ENCODE data around the gene HSD3B1.

HSD3B1 gene

GRCh38 chr1:119480175-119480574, 26.8 kb upstream of the HSD3B1 start:
- H3K4me1 Mint-ChIP-seq (ENCODE audit: low read depth), result peaks cover 4% of the 10 kb centered on the region
- H3K4me3 Mint-ChIP-seq, result no peak overlapping the region
- no peaks in the 10 kb centered on the region for H3K36me3 Mint-ChIP-seq (ENCODE audit: low read depth)
- H3K27me3 Mint-ChIP-seq (ENCODE audit: low read depth), result peaks cover 3% of the 10 kb centered on the region
- H3K27ac Mint-ChIP-seq, result no peak overlapping the region
- DNase-seq (ENCODE audit: low spot score), result no peak
- H3K9me3 Mint-ChIP-seq, result no peaks in the 10 kb centered on the region

- no peak for DNase-seq (ENCODE audit: low spot score)
Observed at GRCh38 chr1:119481951-119482350, 25.1 kb upstream of the HSD3B1 start.

GRCh38 chr1:119482517-119483425, 24.2 kb upstream of the HSD3B1 start:
- Mint-ChIP-seq H3K9me3 (no peaks in the 10 kb centered on the region), H3K27me3 (ENCODE audit: low read depth) (peaks cover 2% of the 10 kb centered on the region), H3K27ac (no peak overlapping the region), H3K4me1 (ENCODE audit: low read depth) (no peaks in the 10 kb centered on the region), H3K4me3 (no peak overlapping the region), H3K36me3 (ENCODE audit: low read depth) (no peaks in the 10 kb centered on the region)
- DNase-seq (ENCODE audit: low spot score), result no peak

More at GRCh38 chr1:119481951-119482350, 25.1 kb upstream of the HSD3B1 start:
- Mint-ChIP-seq H3K4me1 (ENCODE audit: low read depth) (no peaks in the 10 kb centered on the region), H3K27ac (no peak overlapping the region), H3K4me3 (no peak overlapping the region), H3K27me3 (ENCODE audit: low read depth) (no peaks in the 10 kb centered on the region), H3K9me3 (no peaks in the 10 kb centered on the region), H3K36me3 (ENCODE audit: low read depth) (no peaks in the 10 kb centered on the region)

DNA sequence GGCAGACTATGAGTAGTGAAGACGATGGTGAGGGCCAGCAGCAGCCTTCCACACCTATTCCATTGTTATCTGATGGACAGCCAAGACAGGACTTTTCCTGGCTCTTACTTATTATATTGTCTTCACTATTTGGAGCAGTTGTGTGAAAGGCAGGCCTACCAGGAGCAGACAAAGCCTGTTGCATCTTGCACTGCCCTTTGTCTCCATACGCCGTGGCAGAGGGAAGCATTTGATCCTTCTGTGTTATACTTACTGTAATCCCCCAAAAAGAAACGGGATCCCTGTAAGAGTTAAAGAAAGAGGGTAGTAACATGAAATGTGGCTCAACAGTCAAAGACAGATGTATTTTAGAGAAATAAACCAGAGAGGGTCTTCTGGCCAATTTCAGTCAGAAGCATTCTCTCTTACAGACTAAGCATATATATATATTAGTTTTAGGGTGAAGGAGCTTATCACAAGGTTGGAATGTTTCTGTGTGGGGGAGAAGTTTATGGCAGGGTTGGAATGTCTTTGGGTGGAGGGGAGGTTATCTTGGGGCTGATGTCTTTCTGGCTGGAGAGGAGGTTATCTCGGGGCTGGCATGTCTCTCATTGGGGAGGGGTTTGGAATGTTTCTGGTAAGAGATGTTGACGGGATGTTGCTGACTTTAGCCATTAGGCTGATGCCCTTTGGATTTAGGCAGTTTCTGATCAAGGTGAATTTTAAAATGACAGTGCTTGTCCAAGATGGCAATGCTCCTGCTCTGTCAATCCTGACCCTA, 23.4 kb upstream of the HSD3B1 start:
- H3K9me3 Mint-ChIP-seq, result no peaks in the 10 kb centered on the region
- no peak overlapping the region for H3K27ac Mint-ChIP-seq
- DNase-seq (ENCODE audit: low spot score), result no peak
- no peak overlapping the region for H3K4me3 Mint-ChIP-seq
- H3K27me3 Mint-ChIP-seq (ENCODE audit: low read depth), result peaks cover 4% of the 10 kb centered on the region
- H3K36me3 Mint-ChIP-seq (ENCODE audit: low read depth), result no peaks in the 10 kb centered on the region
- no peaks in the 10 kb centered on the region for H3K4me1 Mint-ChIP-seq (ENCODE audit: low read depth)

DNA sequence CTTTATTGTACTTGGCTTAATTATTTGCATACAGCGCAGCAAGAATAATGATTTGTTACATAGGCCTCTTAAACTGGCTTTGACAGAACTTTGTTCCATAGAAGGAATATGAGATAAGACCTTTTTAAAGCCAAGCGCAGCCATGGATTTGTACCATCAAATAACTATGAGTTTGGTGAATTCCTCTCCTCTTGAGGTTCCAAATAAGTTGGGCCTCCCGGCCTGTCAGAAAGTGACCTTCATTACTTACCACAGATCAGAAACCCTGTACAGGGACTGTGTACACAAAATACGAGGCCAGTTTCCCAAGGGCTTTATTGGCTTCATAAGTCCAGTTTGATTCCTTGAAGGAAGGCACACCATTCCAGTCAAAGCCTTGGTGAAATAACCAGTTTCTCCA, 21.8 kb upstream of the HSD3B1 start:
- Mint-ChIP-seq H3K36me3 (ENCODE audit: low read depth) (no peaks in the 10 kb centered on the region), H3K9me3 (no peaks in the 10 kb centered on the region), H3K27ac (no peak overlapping the region), H3K4me1 (ENCODE audit: low read depth) (no peaks in the 10 kb centered on the region), H3K27me3 (ENCODE audit: low read depth) (peaks cover 4% of the 10 kb centered on the region), H3K4me3 (no peak overlapping the region)
- no peak for DNase-seq (ENCODE audit: low spot score)

GRCh38 chr1:119488216-119488615, 18.8 kb upstream of the HSD3B1 start:
- Mint-ChIP-seq H3K36me3 (ENCODE audit: low read depth) (no peaks in the 10 kb centered on the region), H3K9me3 (no peaks in the 10 kb centered on the region), H3K27ac (no peak overlapping the region), H3K4me3 (no peak overlapping the region), H3K4me1 (ENCODE audit: low read depth) (no peaks in the 10 kb centered on the region), H3K27me3 (ENCODE audit: low read depth) (peaks cover 4% of the 10 kb centered on the region)
- no peak for DNase-seq (ENCODE audit: low spot score)

GRCh38 chr1:119489201-119489600, 17.8 kb upstream of the HSD3B1 start:
- no peaks in the 10 kb centered on the region for H3K9me3 Mint-ChIP-seq
- H3K27ac Mint-ChIP-seq, result no peak overlapping the region
- no peaks in the 10 kb centered on the region for H3K4me1 Mint-ChIP-seq (ENCODE audit: low read depth)
- peaks cover 4% of the 10 kb centered on the region for H3K27me3 Mint-ChIP-seq (ENCODE audit: low read depth)
- H3K36me3 Mint-ChIP-seq (ENCODE audit: low read depth), result no peaks in the 10 kb centered on the region
- no peak overlapping the region for H3K4me3 Mint-ChIP-seq
- no peak for DNase-seq (ENCODE audit: low spot score)

DNA sequence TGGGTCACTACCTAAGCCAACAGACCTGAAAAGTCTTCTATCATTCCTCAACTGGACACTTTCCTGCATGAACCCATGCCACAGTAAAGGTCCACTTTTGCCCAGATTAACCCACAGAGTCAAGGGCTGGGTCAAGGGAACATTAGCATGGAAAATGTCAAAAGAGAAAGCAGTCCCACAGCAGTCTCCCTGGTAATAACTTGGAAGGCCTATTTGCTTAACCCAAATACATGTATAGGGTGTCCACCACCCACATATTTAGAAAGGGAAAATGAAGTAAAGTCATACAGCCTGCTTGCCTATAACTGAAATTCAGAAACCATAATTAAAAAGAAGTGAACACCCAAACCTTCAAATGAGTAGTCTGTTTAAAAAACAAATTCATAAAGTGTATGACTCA, 16.1 kb upstream of the HSD3B1 start:
- Mint-ChIP-seq H3K4me3 (no peak overlapping the region), H3K27me3 (ENCODE audit: low read depth) (peaks cover 4% of the 10 kb centered on the region), H3K9me3 (no peaks in the 10 kb centered on the region), H3K4me1 (ENCODE audit: low read depth) (no peaks in the 10 kb centered on the region), H3K36me3 (ENCODE audit: low read depth) (no peaks in the 10 kb centered on the region), H3K27ac (no peak overlapping the region)
- no peak for DNase-seq (ENCODE audit: low spot score)

DNA sequence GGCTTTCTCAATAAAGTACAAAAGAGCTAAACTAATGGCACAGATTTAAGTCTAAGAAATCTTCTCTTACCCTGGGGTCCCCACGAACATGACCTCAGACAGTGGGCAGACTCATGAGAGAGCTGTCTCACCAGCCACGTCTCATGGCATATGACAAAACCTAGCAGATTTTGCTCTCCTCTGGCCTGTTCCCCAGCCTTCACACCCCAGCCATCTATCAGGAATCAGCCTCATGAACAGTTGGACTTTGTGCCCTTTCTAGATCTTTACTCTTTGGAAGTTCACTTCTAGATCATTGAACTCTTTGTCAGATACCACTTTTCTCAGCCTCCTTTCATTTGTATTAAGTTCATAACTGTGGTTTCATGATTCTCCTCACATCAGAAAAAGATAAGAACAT, 14.2 kb upstream of the HSD3B1 start:
- no peak for DNase-seq (ENCODE audit: low spot score)
- H3K27me3 Mint-ChIP-seq (ENCODE audit: low read depth), result peaks cover 2% of the 10 kb centered on the region
- peaks cover 3% of the 10 kb centered on the region for H3K9me3 Mint-ChIP-seq
- H3K27ac Mint-ChIP-seq, result no peak overlapping the region
- no peak overlapping the region for H3K4me3 Mint-ChIP-seq
- H3K36me3 Mint-ChIP-seq (ENCODE audit: low read depth), result no peaks in the 10 kb centered on the region
- no peaks in the 10 kb centered on the region for H3K4me1 Mint-ChIP-seq (ENCODE audit: low read depth)

GRCh38 chr1:119504831-119505230, 2.2 kb upstream of the HSD3B1 start:
- Mint-ChIP-seq H3K36me3 (ENCODE audit: low read depth) (no peaks in the 10 kb centered on the region), H3K4me3 (no peak overlapping the region), H3K27me3 (ENCODE audit: low read depth) (no peaks in the 10 kb centered on the region), H3K4me1 (ENCODE audit: low read depth) (peaks cover 4% of the 10 kb centered on the region), H3K9me3 (no peaks in the 10 kb centered on the region), H3K27ac (no peak overlapping the region)
- DNase-seq (ENCODE audit: low spot score), result no peak

DNA sequence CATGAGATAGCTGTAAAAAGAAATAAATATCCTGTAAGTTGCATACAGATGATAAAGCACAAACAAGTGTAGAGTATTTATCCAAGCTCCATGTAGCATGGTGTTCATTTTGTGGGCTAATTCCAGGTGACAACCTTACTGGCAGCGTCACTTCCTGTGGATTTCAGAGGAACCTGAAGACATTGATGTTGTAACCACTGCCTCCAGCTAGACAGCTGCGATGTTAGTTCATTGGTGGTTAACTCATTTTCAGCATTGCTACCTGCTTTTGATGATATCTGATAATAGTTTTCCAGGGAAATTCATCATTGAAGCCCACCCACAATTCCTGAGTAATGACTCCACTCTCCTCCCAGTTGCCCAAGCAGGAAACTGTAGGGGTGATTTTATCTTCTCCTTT, 3.0 kb downstream of the HSD3B1 start:
- no peak for DNase-seq (ENCODE audit: low spot score)
- H3K9me3 Mint-ChIP-seq, result no peaks in the 10 kb centered on the region
- no peak overlapping the region for H3K27ac Mint-ChIP-seq
- no peaks in the 10 kb centered on the region for H3K27me3 Mint-ChIP-seq (ENCODE audit: low read depth)
- no peak overlapping the region for H3K4me3 Mint-ChIP-seq
- H3K4me1 Mint-ChIP-seq (ENCODE audit: low read depth), result peaks cover 6% of the 10 kb centered on the region
- H3K36me3 Mint-ChIP-seq (ENCODE audit: low read depth), result no peaks in the 10 kb centered on the region

DNA sequence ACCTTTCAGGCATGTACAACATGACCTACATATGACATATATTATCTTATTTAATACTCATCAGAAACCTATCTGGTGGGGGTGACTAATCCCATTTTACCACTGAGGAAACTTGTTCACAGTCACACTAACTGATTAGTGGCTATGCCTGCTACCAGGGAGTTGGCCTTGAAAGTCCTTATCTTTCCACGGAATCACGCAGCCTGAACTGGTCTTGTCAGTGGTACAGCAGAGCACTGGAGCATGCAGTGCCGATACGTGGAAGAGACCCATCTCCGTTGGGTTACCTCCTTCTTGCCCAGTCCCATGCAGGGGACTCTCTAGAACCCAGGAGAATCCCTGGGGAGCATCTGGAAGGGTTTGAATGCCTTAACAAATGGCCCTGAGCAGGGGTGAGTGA, 8.2 kb downstream of the HSD3B1 start:
- Mint-ChIP-seq H3K4me1 (ENCODE audit: low read depth) (peaks cover 2% of the 10 kb centered on the region), H3K9me3 (no peaks in the 10 kb centered on the region), H3K4me3 (no peak overlapping the region), H3K36me3 (ENCODE audit: low read depth) (no peaks in the 10 kb centered on the region), H3K27me3 (ENCODE audit: low read depth) (peaks cover 2% of the 10 kb centered on the region), H3K27ac (no peak overlapping the region)
- DNase-seq (ENCODE audit: low spot score), result no peak

- Mint-ChIP-seq H3K27ac (no peak overlapping the region), H3K4me3 (no peak overlapping the region), H3K4me1 (ENCODE audit: low read depth) (no peaks in the 10 kb centered on the region), H3K9me3 (no peaks in the 10 kb centered on the region), H3K27me3 (ENCODE audit: low read depth) (peaks cover 2% of the 10 kb centered on the region), H3K36me3 (ENCODE audit: low read depth) (no peaks in the 10 kb centered on the region)
- no peak for DNase-seq (ENCODE audit: low spot score)
Observed at GRCh38 chr1:119516247-119516646, 9.2 kb downstream of the HSD3B1 start.

GRCh38 chr1:119516680-119517079, 9.7 kb downstream of the HSD3B1 start:
- Mint-ChIP-seq H3K27ac (no peak overlapping the region), H3K4me1 (ENCODE audit: low read depth) (no peaks in the 10 kb centered on the region), H3K36me3 (ENCODE audit: low read depth) (no peaks in the 10 kb centered on the region), H3K9me3 (no peaks in the 10 kb centered on the region), H3K4me3 (no peak overlapping the region), H3K27me3 (ENCODE audit: low read depth) (peaks cover 2% of the 10 kb centered on the region)
- DNase-seq (ENCODE audit: low spot score), result no peak

Data from T-helper 2 cell treated with Interferon-gamma antibody and Interleukin-4, amounts not matched to agents 5 μg/mL and 100 μg/mL, for 36 hours (primary cell).